H9 (cell line): ENCODE measurements around the gene SRCAP. TPM values are rescaled to one million over a fixed set of nuclear protein-coding genes. Genes with fewer than 3 reads are reported as not detected.

Experiments
- DNase-seq: peaks from one replicate; pipeline ENCODE4 v3.0.0-alpha.2; 2017
- H2AFZ ChIP-seq: one replicate; pipeline ENCODE4 v1.6.1; 2013; ENCODE audit warnings: mild to moderate bottlenecking, low read length, control low read depth, moderate library complexity
- H2AK5ac ChIP-seq: 2 replicates; pipeline ENCODE4 v1.6.1; 2013; ENCODE audit warnings: low read length, control low read depth, mixed read lengths; ENCODE audit not compliant: insufficient read length
- H2BK120ac ChIP-seq: one replicate; pipeline ENCODE4 v1.6.1; 2013; ENCODE audit warnings: low read depth, mild to moderate bottlenecking, low read length, control low read depth, inconsistent platforms; ENCODE audit not compliant: poor library complexity, severe bottlenecking
- H2BK12ac ChIP-seq: 2 replicates; pipeline ENCODE4 v1.6.1; 2013; ENCODE audit warnings: low read length, control low read depth, mixed read lengths, low read depth; ENCODE audit not compliant: insufficient read length
- H2BK15ac ChIP-seq: 2 replicates; pipeline ENCODE4 v1.6.1; 2013; ENCODE audit warnings: low read depth, low read length, control low read depth
- H2BK20ac ChIP-seq: one replicate; pipeline ENCODE4 v1.6.1; 2013; ENCODE audit warnings: low read depth, mild to moderate bottlenecking, low read length, control low read depth, inconsistent platforms; ENCODE audit not compliant: poor library complexity, severe bottlenecking
- H2BK5ac ChIP-seq: 2 replicates; pipeline ENCODE4 v1.6.1; 2013; ENCODE audit warnings: low read length, control low read depth, mixed read lengths; ENCODE audit not compliant: insufficient read length
- H3K14ac ChIP-seq: 2 replicates; pipeline ENCODE4 v1.6.1; 2013; ENCODE audit warnings: low read length, control low read depth; ENCODE audit not compliant: insufficient read depth
- H3K18ac ChIP-seq: 2 replicates; pipeline ENCODE4 v1.6.1; 2013; ENCODE audit warnings: low read depth, mild to moderate bottlenecking, mixed read lengths, low read length, control low read depth; ENCODE audit not compliant: insufficient read length
- H3K23ac ChIP-seq: 2 replicates; pipeline ENCODE4 v1.6.1; 2013; ENCODE audit warnings: low read length, control low read depth, mixed read lengths, low read depth; ENCODE audit not compliant: insufficient read length
- H3K23me2 ChIP-seq: 2 replicates; pipeline ENCODE4 v1.6.1; 2013; ENCODE audit warnings: low read depth, mild to moderate bottlenecking, mixed read lengths, low read length, control low read depth; ENCODE audit not compliant: insufficient read length, poor library complexity, severe bottlenecking
- H3K27ac ChIP-seq: 2 replicates; pipeline ENCODE4 v1.5.1; 2013; ENCODE audit warnings: low read length, control low read depth, mixed read lengths, low read depth; ENCODE audit not compliant: insufficient read length
- H3K27me3 ChIP-seq: 2 replicates; pipeline ENCODE4 v1.6.1; 2013; ENCODE audit warnings: low read length, control low read depth, inconsistent platforms; ENCODE audit not compliant: insufficient read depth
- H3K4ac ChIP-seq: 2 replicates; pipeline ENCODE4 v1.6.1; 2013; ENCODE audit warnings: low read depth, mild to moderate bottlenecking, control low read depth, inconsistent platforms, low read length, moderate library complexity
- H3K4me1 ChIP-seq: 2 replicates; pipeline ENCODE4 v1.6.1; 2013; ENCODE audit warnings: low read length, control low read depth, inconsistent platforms; ENCODE audit not compliant: insufficient read depth
- H3K4me2 ChIP-seq: 2 replicates; pipeline ENCODE4 v1.6.1; 2013; ENCODE audit warnings: low read length, control low read depth, mixed read lengths; ENCODE audit not compliant: insufficient read length, insufficient read depth
- H3K56ac ChIP-seq: 2 replicates; pipeline ENCODE4 v1.6.1; 2013; ENCODE audit warnings: low read depth, mild to moderate bottlenecking, mixed read lengths, low read length, control low read depth; ENCODE audit not compliant: insufficient read length
- H3K79me1 ChIP-seq: 2 replicates; pipeline ENCODE4 v1.6.1; 2013; ENCODE audit warnings: low read depth, mild to moderate bottlenecking, moderate library complexity, low read length, control low read depth, inconsistent platforms; ENCODE audit not compliant: insufficient read depth, poor library complexity, severe bottlenecking
- H3K79me2 ChIP-seq: 2 replicates; pipeline ENCODE4 v1.6.1; 2013; ENCODE audit warnings: low read length, control low read depth, inconsistent platforms; ENCODE audit not compliant: insufficient read depth
- H3K9ac ChIP-seq: 2 replicates; pipeline ENCODE4 v1.6.1; 2013; ENCODE audit warnings: low read length, control low read depth, mixed read lengths; ENCODE audit not compliant: insufficient read length; ENCODE audit errors: extremely low read depth
- H3K9me3 ChIP-seq: one replicate; pipeline ENCODE4 v1.6.1; 2013; ENCODE audit warnings: low read depth, low read length, inconsistent platforms; ENCODE audit not compliant: control insufficient read depth
- H3T11ph ChIP-seq: one replicate; pipeline ENCODE4 v1.6.1; 2013; ENCODE audit warnings: mild to moderate bottlenecking, low read length, control low read depth, inconsistent platforms
- H4K20me1 ChIP-seq: one replicate; pipeline ENCODE4 v1.6.1; 2013; ENCODE audit not compliant: control insufficient read depth, insufficient read length, insufficient read depth
- H4K5ac ChIP-seq: 2 replicates; pipeline ENCODE4 v1.6.1; 2013; ENCODE audit warnings: low read depth, mild to moderate bottlenecking, mixed read lengths, low read length, control low read depth; ENCODE audit not compliant: insufficient read length
- H4K8ac ChIP-seq: replicated peaks from 2 replicates; pipeline ENCODE4 v1.6.1; 2013; ENCODE audit warnings: low read length, control low read depth, mixed read lengths, low read depth; ENCODE audit not compliant: insufficient read length
- H4K91ac ChIP-seq: 2 replicates; pipeline ENCODE4 v1.6.1; 2013; ENCODE audit warnings: low read depth, mild to moderate bottlenecking, moderate library complexity, mixed read lengths, low read length, control low read depth; ENCODE audit not compliant: insufficient read length
- H3K27ac Mint-ChIP-seq, 3 experiments: 2 replicates in 2 of 3; 3 replicates in 1 of 3; pipeline ENCODE4 v1.8.0; 2020 to 2021; ENCODE audit warnings: mixed read lengths in 3 of 3, mild to moderate bottlenecking in 1 of 3, moderate library complexity in 1 of 3
- H3K27me3 Mint-ChIP-seq: 2 replicates; pipeline ENCODE4 v1.8.0; 2021; ENCODE audit warnings: low read depth, mild to moderate bottlenecking, moderate library complexity, mixed read lengths
- H3K36me3 Mint-ChIP-seq, 3 experiments: 2 replicates in 2 of 3; 3 replicates in 1 of 3; pipeline ENCODE4 v1.8.0; 2020 to 2021; ENCODE audit warnings: low read depth in 3 of 3, mixed read lengths in 3 of 3; ENCODE audit not compliant: insufficient read depth in 1 of 3
- H3K4me1 Mint-ChIP-seq, 2 experiments: 2 replicates each; pipeline ENCODE4 v1.8.0; 2020; ENCODE audit warnings: mixed read lengths in 2 of 2
- H3K4me3 Mint-ChIP-seq, 2 experiments: 2 replicates in 1 of 2; 3 replicates in 1 of 2; pipeline ENCODE4 v1.8.0; 2020 to 2021; ENCODE audit warnings: mild to moderate bottlenecking in 2 of 2, mixed read lengths in 2 of 2, moderate library complexity in 1 of 2
- H3K9me3 Mint-ChIP-seq, 2 experiments: 2 replicates in 1 of 2; 3 replicates in 1 of 2; pipeline ENCODE4 v1.8.0; 2020; ENCODE audit warnings: mild to moderate bottlenecking in 2 of 2, mixed read lengths in 2 of 2, moderate library complexity in 1 of 2
- CTCF ChIP-seq: fragments of 200-600 bp; sonication (generic); conservative IDR thresholded peaks from 3 replicates; pipeline ENCODE4 v1.8.0; 2021; ENCODE audit warnings: antibody characterized with exemption, mild to moderate bottlenecking
- WGBS: extraction: QIAGEN DNeasy Blood & Tissue Kit; methylation state at CpG from one replicate; pipeline ENCODE4 v1.1.7; 2013; ENCODE audit warnings: missing lambda C conversion rate, low lambda C conversion rate, mixed read lengths; ENCODE audit not compliant: insufficient read length; ENCODE audit errors: extremely low coverage; 5-methylcytosine and 5-hydroxymethylcytosine counted together
- total RNA-seq: library from RNA; stranded (reverse); gene quantifications from 2 replicates; pipeline ENCODE4 v1.2.1, GENCODE V29; 2021

The SRCAP gene
- total RNA-seq, 1 experiment from 2014 or later: 63.1 TPM

- no peak overlapping the region for H2AFZ ChIP-seq
- no peak overlapping the region for H2BK15ac ChIP-seq
- H3K79me1 ChIP-seq: no peaks in the 10 kb centered on the region
- no peak overlapping the region for H2BK120ac ChIP-seq
- H2BK5ac ChIP-seq: no peak overlapping the region
- H2BK20ac ChIP-seq: no peak overlapping the region
- peaks cover 18 to 24% of the 10 kb centered on the region in 2 experiments for H3K4me1 Mint-ChIP-seq
- no peak overlapping the region for H4K91ac ChIP-seq
- WGBS: no CpG with 5 or more reads among the region's 7 CpGs
- no peak overlapping the region for H3K27ac ChIP-seq
- no peak overlapping the region for H3K4ac ChIP-seq
- no peak overlapping the region for H3K4me2 ChIP-seq
- no peak for TF ChIP-seq CTCF
- H3K9me3 Mint-ChIP-seq: no peaks in the 10 kb centered on the region
- H3K27me3 Mint-ChIP-seq: peaks cover 3% of the 10 kb centered on the region; the same call in 1 of the 2 replicates
- no peaks in the 10 kb centered on the region for H3K9me3 ChIP-seq
- H3K18ac ChIP-seq: no peak overlapping the region
- H3K23ac ChIP-seq: no peak overlapping the region
- H3K4me3 Mint-ChIP-seq: peak overlapping the region in 1 of 2 experiments; percentile 96; a peak in 4 of 5 replicates
- H3K36me3 Mint-ChIP-seq: peaks cover 10 to 36% (median 21%) of the 10 kb centered on the region in 3 experiments
- H3K56ac ChIP-seq: no peak overlapping the region
- H3K79me2 ChIP-seq: no peaks in the 10 kb centered on the region
- H3T11ph ChIP-seq: no peak overlapping the region
- no peak overlapping the region for H3K14ac ChIP-seq
- H4K20me1 ChIP-seq: peaks cover under 1% of the 10 kb centered on the region
- no peaks in the 10 kb centered on the region for H3K27me3 ChIP-seq
- H3K23me2 ChIP-seq: peaks cover 4% of the 10 kb centered on the region
- H2BK12ac ChIP-seq: no peak overlapping the region
- H4K8ac ChIP-seq: no peak overlapping the region
- no peak overlapping the region for H4K5ac ChIP-seq
- no peaks in the 10 kb centered on the region for H3K4me1 ChIP-seq
- DNase-seq: no peak
- H2AK5ac ChIP-seq: no peak overlapping the region
- no peak overlapping the region for H3K9ac ChIP-seq
- no peak overlapping the region for H3K27ac Mint-ChIP-seq
These were observed 78.8 kb downstream of the SRCAP start for GRCh38 chr16:30777591-30778297.
